ENCODE results near the gene COX11.
A peak's percentile ranks its signal among the peaks of the same experiment; 100 is the strongest.

COX11 gene, protein sequence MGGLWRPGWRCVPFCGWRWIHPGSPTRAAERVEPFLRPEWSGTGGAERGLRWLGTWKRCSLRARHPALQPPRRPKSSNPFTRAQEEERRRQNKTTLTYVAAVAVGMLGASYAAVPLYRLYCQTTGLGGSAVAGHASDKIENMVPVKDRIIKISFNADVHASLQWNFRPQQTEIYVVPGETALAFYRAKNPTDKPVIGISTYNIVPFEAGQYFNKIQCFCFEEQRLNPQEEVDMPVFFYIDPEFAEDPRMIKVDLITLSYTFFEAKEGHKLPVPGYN

DNA sequence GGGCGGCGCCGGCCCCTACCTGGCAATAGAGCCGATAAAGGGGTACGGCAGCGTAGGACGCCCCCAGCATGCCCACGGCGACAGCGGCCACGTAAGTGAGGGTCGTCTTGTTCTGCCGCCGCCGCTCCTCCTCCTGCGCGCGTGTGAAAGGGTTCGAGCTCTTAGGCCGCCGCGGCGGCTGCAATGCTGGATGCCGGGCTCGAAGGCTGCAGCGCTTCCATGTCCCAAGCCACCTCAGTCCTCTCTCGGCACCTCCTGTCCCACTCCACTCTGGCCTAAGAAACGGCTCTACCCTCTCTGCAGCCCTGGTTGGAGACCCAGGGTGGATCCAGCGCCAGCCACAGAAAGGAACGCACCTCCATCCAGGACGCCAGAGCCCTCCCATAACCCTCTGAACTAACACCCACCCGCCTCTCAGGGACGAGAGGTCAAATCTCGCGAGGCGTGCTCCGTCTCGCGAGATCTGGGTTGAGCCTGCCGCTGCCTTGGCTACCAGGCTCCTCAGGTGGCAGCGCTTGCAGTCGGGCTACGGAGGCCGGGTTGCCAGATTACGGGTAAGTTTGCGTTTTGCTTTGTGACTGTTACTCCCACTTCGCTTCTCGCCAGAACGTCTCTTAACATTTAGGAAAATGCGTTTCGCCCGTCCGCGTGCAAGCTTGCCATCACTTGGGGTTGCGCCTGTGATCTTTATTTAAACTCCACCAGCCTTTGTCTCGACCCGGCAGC lies at the start of gene COX11, which contains the start of gene STXBP4:
Gene COX11, minus strand, starts transcription at position 393 of the 726 bp plus-strand sequence. Its CDS starts 8 bp downstream, at position 385.
Gene STXBP4, plus strand, starts transcription at position 504 of the 726 bp plus-strand sequence. CDS start 17,455 bp downstream, outside the sequence.
- Histone ChIP-seq H3K27me3 (ENCODE audit: control insufficient read depth, insufficient read depth, low read length) (no peaks in the 10 kb centered on the region), H3K4me3 (ENCODE audit: low read depth, low read length) (peak within 1 kb of the TSS; percentile 97), H3K4me1 (ENCODE audit: control insufficient read depth, insufficient read depth, low read length) (peaks cover 3% of the 10 kb centered on the region), H3K9ac (ENCODE audit: low read depth, low read length) (peak within 1 kb of the TSS; percentile 96), H3K9me3 (ENCODE audit: control insufficient read depth, insufficient read depth, low read length) (no peaks in the 10 kb centered on the region), H3K36me3 (ENCODE audit: control insufficient read depth, insufficient read depth, low read length) (no peaks in the 10 kb centered on the region)

GRCh38 chr17:55005520-55005919 lies 37.1 kb upstream of the COX11 start:
- Histone ChIP-seq H3K4me3 (ENCODE audit: low read depth, low read length) (no peak overlapping the region), H3K9ac (ENCODE audit: low read depth, low read length) (no peak overlapping the region), H3K36me3 (ENCODE audit: control insufficient read depth, insufficient read depth, low read length) (no peaks in the 10 kb centered on the region), H3K27me3 (ENCODE audit: control insufficient read depth, insufficient read depth, low read length) (no peaks in the 10 kb centered on the region), H3K4me1 (ENCODE audit: control insufficient read depth, insufficient read depth, low read length) (no peaks in the 10 kb centered on the region), H3K9me3 (ENCODE audit: control insufficient read depth, insufficient read depth, low read length) (no peaks in the 10 kb centered on the region)

DNA sequence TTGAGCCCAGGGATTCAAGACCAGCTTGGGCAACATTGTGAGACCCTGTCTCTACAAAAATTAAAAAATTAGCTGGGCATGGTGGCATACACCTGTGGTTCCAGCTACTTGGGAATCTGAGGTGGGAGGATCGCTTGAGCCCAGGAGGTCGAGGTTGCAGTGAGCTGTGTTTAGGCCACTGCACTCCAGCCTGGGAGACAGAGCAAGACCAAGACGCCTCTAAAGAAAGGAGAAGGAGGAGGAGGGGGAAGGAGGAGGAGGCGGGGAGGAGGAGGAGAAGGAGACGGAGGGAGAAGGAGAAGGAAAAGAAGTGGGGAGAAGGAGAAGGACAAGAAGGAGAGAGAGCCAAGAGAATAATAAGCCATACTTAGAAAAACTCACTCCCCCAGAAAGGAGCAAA lies 36.0 kb upstream of the COX11 start:
- no peaks in the 10 kb centered on the region for H3K4me1 ChIP-seq (ENCODE audit: control insufficient read depth, insufficient read depth, low read length)
- no peaks in the 10 kb centered on the region for H3K36me3 ChIP-seq (ENCODE audit: control insufficient read depth, insufficient read depth, low read length)
- no peaks in the 10 kb centered on the region for H3K9me3 ChIP-seq (ENCODE audit: control insufficient read depth, insufficient read depth, low read length)
- H3K27me3 ChIP-seq (ENCODE audit: control insufficient read depth, insufficient read depth, low read length), result no peaks in the 10 kb centered on the region
- no peak overlapping the region for H3K9ac ChIP-seq (ENCODE audit: low read depth, low read length)
- no peak overlapping the region for H3K4me3 ChIP-seq (ENCODE audit: low read depth, low read length)

DNA sequence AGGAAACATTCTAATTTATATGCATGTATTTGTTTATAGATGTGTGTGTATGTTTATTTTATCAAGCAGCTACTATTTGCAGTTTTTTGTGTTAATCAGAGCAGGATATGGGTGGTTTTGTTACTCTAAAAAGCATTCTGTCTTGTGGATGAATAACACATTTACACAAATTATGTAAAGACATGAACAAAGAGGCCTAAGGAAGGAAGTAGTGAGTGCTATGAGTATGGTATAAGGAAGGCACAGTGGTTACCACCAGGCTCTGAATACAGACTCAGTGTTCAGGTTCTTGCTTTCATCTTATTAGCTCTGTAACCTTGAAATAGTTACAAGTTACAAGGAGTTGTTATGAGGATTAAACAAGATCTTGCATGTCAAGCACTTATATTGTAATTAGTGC lies 34.0 kb upstream of the COX11 start:
- Histone ChIP-seq H3K4me3 (ENCODE audit: low read depth, low read length) (no peak overlapping the region), H3K36me3 (ENCODE audit: control insufficient read depth, insufficient read depth, low read length) (no peaks in the 10 kb centered on the region), H3K4me1 (ENCODE audit: control insufficient read depth, insufficient read depth, low read length) (no peaks in the 10 kb centered on the region), H3K9me3 (ENCODE audit: control insufficient read depth, insufficient read depth, low read length) (no peaks in the 10 kb centered on the region), H3K9ac (ENCODE audit: low read depth, low read length) (no peak overlapping the region), H3K27me3 (ENCODE audit: control insufficient read depth, insufficient read depth, low read length) (no peaks in the 10 kb centered on the region)

DNA sequence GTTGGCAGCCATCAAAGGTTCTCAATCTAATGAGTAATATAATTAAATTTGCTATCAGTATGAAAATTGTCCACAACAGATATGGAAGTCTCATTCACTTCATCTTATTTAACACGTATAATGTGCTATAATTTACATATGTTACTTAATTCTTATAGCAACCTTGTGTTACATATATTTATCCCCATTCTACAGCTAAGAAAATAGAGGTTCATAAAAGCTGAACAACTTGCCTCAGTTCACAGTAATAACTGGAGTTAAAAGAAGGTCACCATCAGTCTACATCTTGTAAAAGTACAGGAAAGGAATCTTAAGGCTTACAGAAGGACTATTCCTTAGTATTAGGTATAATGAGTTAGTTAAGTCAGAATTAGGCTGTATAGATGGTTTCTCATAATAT lies 28.0 kb upstream of the COX11 start:
- Histone ChIP-seq H3K36me3 (ENCODE audit: control insufficient read depth, insufficient read depth, low read length) (no peaks in the 10 kb centered on the region), H3K4me1 (ENCODE audit: control insufficient read depth, insufficient read depth, low read length) (no peaks in the 10 kb centered on the region)

DNA sequence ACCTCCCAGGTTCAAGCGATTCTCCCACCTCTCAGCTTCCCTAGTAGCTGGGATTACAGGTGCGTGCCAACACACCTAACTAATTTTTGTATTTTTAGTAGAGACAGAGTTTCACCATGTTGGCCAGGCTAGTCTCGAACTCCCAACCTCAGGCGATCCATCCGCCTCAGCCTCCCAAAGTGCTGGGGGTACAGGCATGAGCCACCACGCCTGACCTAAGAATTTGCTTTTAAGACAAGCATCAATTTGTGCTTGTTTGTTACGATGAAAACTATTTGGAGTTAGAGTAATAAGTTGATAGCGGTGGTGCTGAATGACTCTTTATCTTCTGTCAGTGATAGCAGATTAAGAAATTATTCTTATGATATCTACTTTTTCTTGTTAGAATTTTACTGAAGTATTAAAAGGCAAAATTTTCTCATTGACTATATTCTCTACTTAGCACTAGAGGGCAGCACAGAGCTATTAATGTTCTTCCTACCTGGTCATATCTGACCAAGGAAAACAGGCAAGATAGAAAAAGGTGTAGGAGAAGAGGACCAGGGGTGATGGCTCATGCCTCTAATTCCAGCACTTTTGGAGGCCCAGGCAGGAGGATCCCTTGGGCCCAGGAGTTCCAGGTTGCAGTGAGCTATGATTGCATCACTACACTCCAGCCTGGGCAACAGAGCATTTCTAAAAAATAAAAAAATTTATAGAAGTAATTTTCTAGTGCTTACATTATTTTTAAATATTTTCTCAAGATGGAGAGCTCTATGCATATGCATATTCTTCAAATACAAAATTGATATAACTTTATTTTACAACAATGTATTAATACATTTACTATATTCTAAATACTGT lies 24.6 kb upstream of the COX11 start:
- no peaks in the 10 kb centered on the region for H3K27me3 ChIP-seq (ENCODE audit: control insufficient read depth, insufficient read depth, low read length)
- no peak overlapping the region for H3K9ac ChIP-seq (ENCODE audit: low read depth, low read length)
- H3K4me3 ChIP-seq (ENCODE audit: low read depth, low read length), result no peak overlapping the region

More for the DNA sequence above, 28.0 kb upstream of the COX11 start:
- no peak overlapping the region for H3K9ac ChIP-seq (ENCODE audit: low read depth, low read length)
- no peaks in the 10 kb centered on the region for H3K27me3 ChIP-seq (ENCODE audit: control insufficient read depth, insufficient read depth, low read length)
- no peaks in the 10 kb centered on the region for H3K9me3 ChIP-seq (ENCODE audit: control insufficient read depth, insufficient read depth, low read length)
- no peak overlapping the region for H3K4me3 ChIP-seq (ENCODE audit: low read depth, low read length)

GRCh38 chr17:54991567-54991966 lies 23.1 kb upstream of the COX11 start:
- Histone ChIP-seq H3K9ac (ENCODE audit: low read depth, low read length) (no peak overlapping the region), H3K27me3 (ENCODE audit: control insufficient read depth, insufficient read depth, low read length) (no peaks in the 10 kb centered on the region), H3K36me3 (ENCODE audit: control insufficient read depth, insufficient read depth, low read length) (no peaks in the 10 kb centered on the region), H3K4me3 (ENCODE audit: low read depth, low read length) (no peak overlapping the region), H3K9me3 (ENCODE audit: control insufficient read depth, insufficient read depth, low read length) (no peaks in the 10 kb centered on the region), H3K4me1 (ENCODE audit: control insufficient read depth, insufficient read depth, low read length) (no peaks in the 10 kb centered on the region)

More for the DNA sequence above, 24.6 kb upstream of the COX11 start:
- Histone ChIP-seq H3K9me3 (ENCODE audit: control insufficient read depth, insufficient read depth, low read length) (no peaks in the 10 kb centered on the region), H3K4me1 (ENCODE audit: control insufficient read depth, insufficient read depth, low read length) (no peaks in the 10 kb centered on the region), H3K36me3 (ENCODE audit: control insufficient read depth, insufficient read depth, low read length) (no peaks in the 10 kb centered on the region)

- Histone ChIP-seq H3K9ac (ENCODE audit: low read depth, low read length) (no peak overlapping the region), H3K36me3 (ENCODE audit: control insufficient read depth, insufficient read depth, low read length) (no peaks in the 10 kb centered on the region), H3K9me3 (ENCODE audit: control insufficient read depth, insufficient read depth, low read length) (no peaks in the 10 kb centered on the region), H3K4me1 (ENCODE audit: control insufficient read depth, insufficient read depth, low read length) (no peaks in the 10 kb centered on the region), H3K4me3 (ENCODE audit: low read depth, low read length) (no peak overlapping the region), H3K27me3 (ENCODE audit: control insufficient read depth, insufficient read depth, low read length) (no peaks in the 10 kb centered on the region)
Measured at GRCh38 chr17:54990118-54990517, 21.7 kb upstream of the COX11 start.

DNA sequence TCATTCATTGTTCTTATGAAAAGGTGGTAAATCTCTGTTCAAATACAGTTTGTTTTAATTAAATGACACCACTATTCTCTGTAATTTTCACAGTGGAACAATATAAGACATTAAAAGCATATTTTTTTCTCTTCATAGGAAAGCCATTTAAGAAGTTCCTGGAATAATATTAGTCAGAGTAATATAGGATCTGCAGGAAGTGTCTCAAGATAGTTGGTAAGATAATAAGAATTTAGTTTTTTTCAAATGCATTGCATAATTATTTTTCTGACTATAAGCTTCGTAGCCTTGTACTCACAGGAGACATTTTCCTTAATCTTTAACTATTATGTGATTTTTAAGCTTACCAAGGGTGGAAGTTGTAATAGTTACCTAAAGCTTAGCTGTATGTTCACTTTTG lies 17.0 kb upstream of the COX11 start:
- no peaks in the 10 kb centered on the region for H3K27me3 ChIP-seq (ENCODE audit: control insufficient read depth, insufficient read depth, low read length)
- H3K9ac ChIP-seq (ENCODE audit: low read depth, low read length), result no peak overlapping the region
- no peak overlapping the region for H3K4me3 ChIP-seq (ENCODE audit: low read depth, low read length)
- H3K9me3 ChIP-seq (ENCODE audit: control insufficient read depth, insufficient read depth, low read length), result no peaks in the 10 kb centered on the region
- no peaks in the 10 kb centered on the region for H3K36me3 ChIP-seq (ENCODE audit: control insufficient read depth, insufficient read depth, low read length)
- H3K4me1 ChIP-seq (ENCODE audit: control insufficient read depth, insufficient read depth, low read length), result no peaks in the 10 kb centered on the region

- H3K9me3 ChIP-seq (ENCODE audit: control insufficient read depth, insufficient read depth, low read length), result no peaks in the 10 kb centered on the region
- no peaks in the 10 kb centered on the region for H3K4me1 ChIP-seq (ENCODE audit: control insufficient read depth, insufficient read depth, low read length)
- H3K36me3 ChIP-seq (ENCODE audit: control insufficient read depth, insufficient read depth, low read length), result no peaks in the 10 kb centered on the region
- H3K27me3 ChIP-seq (ENCODE audit: control insufficient read depth, insufficient read depth, low read length), result no peaks in the 10 kb centered on the region
- H3K4me3 ChIP-seq (ENCODE audit: low read depth, low read length), result no peak overlapping the region
- no peak overlapping the region for H3K9ac ChIP-seq (ENCODE audit: low read depth, low read length)
Measured at GRCh38 chr17:54983260-54983659, 14.8 kb upstream of the COX11 start.

DNA sequence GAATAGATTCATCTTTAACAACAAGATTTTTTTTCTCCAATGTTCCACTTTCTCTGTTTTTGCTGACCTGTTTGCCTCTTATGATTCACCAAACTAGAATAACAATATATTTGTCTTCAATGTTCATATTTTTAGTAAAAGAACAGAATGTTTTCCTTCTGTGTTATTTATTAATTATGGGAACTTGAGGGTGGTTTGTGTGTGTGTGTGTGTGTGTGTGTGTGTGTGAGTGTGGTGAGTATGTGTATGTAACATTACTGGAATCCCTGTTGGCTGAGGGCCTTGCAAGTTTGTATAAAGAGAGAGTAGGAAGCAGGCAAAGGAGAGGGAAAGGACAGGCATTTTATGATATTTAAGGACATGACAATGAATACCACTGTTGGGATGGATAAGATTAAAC lies 13.9 kb upstream of the COX11 start:
- H3K9me3 ChIP-seq (ENCODE audit: control insufficient read depth, insufficient read depth, low read length), result no peaks in the 10 kb centered on the region
- H3K4me1 ChIP-seq (ENCODE audit: control insufficient read depth, insufficient read depth, low read length), result no peaks in the 10 kb centered on the region
- H3K27me3 ChIP-seq (ENCODE audit: control insufficient read depth, insufficient read depth, low read length), result no peaks in the 10 kb centered on the region
- no peak overlapping the region for H3K4me3 ChIP-seq (ENCODE audit: low read depth, low read length)
- H3K9ac ChIP-seq (ENCODE audit: low read depth, low read length), result no peak overlapping the region
- H3K36me3 ChIP-seq (ENCODE audit: control insufficient read depth, insufficient read depth, low read length), result no peaks in the 10 kb centered on the region

All from iPS-15b (cell line).